DMS53 (cell line): ENCODE results near the gene EPHA1.
"Not testable (repeated sequence)": the region's sequence is repeated elsewhere in the genome, so short reads cannot be mapped to it uniquely, and the experiment has no call there.

Experiments
- DNase-seq: peaks from one replicate; lab custom pipeline; 2025; lab: John Stamatoyannopoulos, UW

Gene EPHA1

GRCh38 chr7:143405173-143406001, 3.3 kb downstream of the EPHA1 start:
- DNase-seq = no peak

GRCh38 chr7:143402233-143402632, 6.4 kb downstream of the EPHA1 start:
- not testable (repeated sequence) for DNase-seq

- no peak for DNase-seq
Measured at GRCh38 chr7:143401265-143401664, 7.4 kb downstream of the EPHA1 start.

GRCh38 chr7:143399642-143400041, 9.0 kb downstream of the EPHA1 start:
- no peak for DNase-seq

- no peak for DNase-seq
Measured at GRCh38 chr7:143399151-143399550, 9.5 kb downstream of the EPHA1 start.

- no peak for DNase-seq
Measured at GRCh38 chr7:143398616-143399015, 10.0 kb downstream of the EPHA1 start.

GRCh38 chr7:143397710-143398530, 10.7 kb downstream of the EPHA1 start:
- no peak for DNase-seq

- no peak for DNase-seq
Measured at GRCh38 chr7:143396625-143397556, 11.8 kb downstream of the EPHA1 start.

- DNase-seq = no peak
Measured at GRCh38 chr7:143396182-143396581, 12.5 kb downstream of the EPHA1 start.

GRCh38 chr7:143395187-143396149, 13.2 kb downstream of the EPHA1 start:
- peak; percentile 81 for DNase-seq

GRCh38 chr7:143394777-143395176, 13.9 kb downstream of the EPHA1 start:
- no peak for DNase-seq

GRCh38 chr7:143394068-143394467, 14.6 kb downstream of the EPHA1 start:
- no peak for DNase-seq

- DNase-seq = no peak
Measured at GRCh38 chr7:143393267-143394041, 15.2 kb downstream of the EPHA1 start.

GRCh38 chr7:143392875-143393266, 15.8 kb downstream of the EPHA1 start:
- DNase-seq = no peak

- not testable (repeated sequence) for DNase-seq
Measured at GRCh38 chr7:143392427-143392826, 16.2 kb downstream of the EPHA1 start.

GRCh38 chr7:143391462-143392404, 16.9 kb downstream of the EPHA1 start:
- no peak for DNase-seq

- no peak for DNase-seq
Measured at GRCh38 chr7:143390773-143391317, 17.8 kb downstream of the EPHA1 start.

- no peak for DNase-seq
Measured at GRCh38 chr7:143390104-143390772, 18.4 kb downstream of the EPHA1 start.
